Neural progenitor cell (in vitro differentiated cells): ENCODE measurements around the gene TPCN1. TPM values are rescaled to one million over a fixed set of nuclear protein-coding genes. Genes with fewer than 3 reads are reported as not detected.

Experiments
- DNase-seq: peaks from one replicate; pipeline ENCODE4 v3.0.0-alpha.2; 2016; ENCODE audit warnings: low spot score
- H2AFZ ChIP-seq: fragments of 200-600 bp; sonication (generic); replicated peaks from 2 replicates; pipeline ENCODE4 v1.6.1; 2016; ENCODE audit warnings: antibody characterized with exemption
- H3F3A ChIP-seq: fragments of 200-600 bp; sonication (generic); 2 replicates; pipeline ENCODE4 v1.6.1; 2016; ENCODE audit warnings: antibody characterized with exemption, low read depth
- H3K27ac ChIP-seq: fragments of 200-600 bp; sonication (generic); 2 replicates; pipeline ENCODE4 v1.5.1; 2016; ENCODE audit warnings: mild to moderate bottlenecking
- H3K27me3 ChIP-seq: fragments of 200-600 bp; sonication (generic); 2 replicates; pipeline ENCODE4 v1.6.1; 2016; ENCODE audit warnings: mild to moderate bottlenecking, moderate library complexity
- H3K36me3 ChIP-seq: fragments of 200-600 bp; sonication (generic); 2 replicates; pipeline ENCODE4 v1.5.1; 2016
- H3K4me1 ChIP-seq: fragments of 200-600 bp; sonication (generic); 2 replicates; pipeline ENCODE4 v1.6.1; 2016; ENCODE audit warnings: mixed run types
- H3K4me2 ChIP-seq: fragments of 200-600 bp; sonication (generic); 2 replicates; pipeline ENCODE4 v1.6.1; 2016
- H3K4me3 ChIP-seq: fragments of 200-600 bp; sonication (generic); 2 replicates; pipeline ENCODE4 v1.5.1; 2016
- H3K79me2 ChIP-seq: fragments of 200-600 bp; sonication (generic); 2 replicates; pipeline ENCODE4 v1.6.1; 2016; ENCODE audit warnings: low read depth
- H3K9ac ChIP-seq: fragments of 200-600 bp; sonication (generic); 2 replicates; pipeline ENCODE4 v1.6.1; 2016
- H3K9me3 ChIP-seq: fragments of 200-600 bp; sonication (generic); 2 replicates; pipeline ENCODE4 v1.5.1; 2016; ENCODE audit warnings: low read depth
- H4K20me1 ChIP-seq: fragments of 200-600 bp; sonication (generic); 2 replicates; pipeline ENCODE4 v1.6.1; 2016; ENCODE audit warnings: low read depth
- H3K27ac Mint-ChIP-seq: 3 replicates; pipeline ENCODE4 v1.8.0; 2021; ENCODE audit warnings: mixed read lengths
- H3K27me3 Mint-ChIP-seq: 2 replicates; pipeline ENCODE4 v1.8.0; 2022; ENCODE audit warnings: low read depth, mild to moderate bottlenecking, inconsistent platforms, moderate library complexity, mixed read lengths; ENCODE audit not compliant: insufficient read depth
- H3K36me3 Mint-ChIP-seq: 3 replicates; pipeline ENCODE4 v1.8.0; 2021; ENCODE audit warnings: mixed read lengths
- H3K4me1 Mint-ChIP-seq: 3 replicates; pipeline ENCODE4 v1.8.0; 2021; ENCODE audit warnings: mixed read lengths
- H3K4me3 Mint-ChIP-seq: 3 replicates; pipeline ENCODE4 v1.8.0; 2021; ENCODE audit warnings: mild to moderate bottlenecking, moderate library complexity, mixed read lengths
- H3K9me3 Mint-ChIP-seq: 3 replicates; pipeline ENCODE4 v1.8.0; 2020; ENCODE audit warnings: mixed read lengths
- CTCF ChIP-seq: fragments of 200-600 bp; sonication (generic); IDR thresholded peaks from 2 replicates; pipeline ENCODE4 v1.5.1; 2017; ENCODE audit warnings: antibody characterized with exemption, mild to moderate bottlenecking
- EZH2 ChIP-seq: fragments of 200-600 bp; sonication (generic); IDR thresholded peaks from 2 replicates; pipeline ENCODE4 v1.6.1; 2017; ENCODE audit warnings: antibody characterized with exemption, mild to moderate bottlenecking, moderate library complexity
- EZH2phosphoT487 ChIP-seq: fragments of 200-600 bp; sonication (generic); IDR thresholded peaks from 2 replicates; pipeline ENCODE4 v1.6.1; 2017; ENCODE audit warnings: antibody characterized with exemption
- total RNA-seq: library from RNA; depleted of rRNA; stranded (reverse); fragments of >200 nt; gene quantifications from 2 replicates; pipeline ENCODE4 v1.2.3, GENCODE V29; 2015; ENCODE audit warnings: low replicate concordance

The TPCN1 gene
- total RNA-seq, 1 donor from 2014 or later = 12.2 TPM

GRCh38 chr12:113186033-113186365 is 35.3 kb upstream of the TPCN1 start:
- Mint-ChIP-seq H3K36me3 (peaks cover 20% of the 10 kb centered on the region), H3K4me3 (peak overlapping the region; percentile 96), H3K9me3 (no peaks in the 10 kb centered on the region), H3K27me3 (peaks cover 3% of the 10 kb centered on the region), H3K27ac (peak overlapping the region; percentile 37), H3K4me1 (peaks cover 28% of the 10 kb centered on the region)
- Histone ChIP-seq H3K4me1 (peaks cover 8% of the 10 kb centered on the region), H3K4me2 (peak overlapping the region; percentile 74), H3K79me2 (peaks cover 49% of the 10 kb centered on the region), H3K36me3 (no peaks in the 10 kb centered on the region), H3K27me3 (no peaks in the 10 kb centered on the region), H4K20me1 (peaks cover 31% of the 10 kb centered on the region), H3K9ac (peak overlapping the region; percentile 80), H2AFZ (peak overlapping the region; percentile 88), H3K27ac (no peak overlapping the region), H3K9me3 (no peaks in the 10 kb centered on the region), H3F3A (peaks cover 11% of the 10 kb centered on the region), H3K4me3 (peak overlapping the region; percentile 75)
- DNase-seq = peak; percentile 45
- no peak for TF ChIP-seq EZH2phosphoT487

- peaks cover 8% of the 10 kb centered on the region for H3K4me1 ChIP-seq
- Mint-ChIP-seq H3K9me3 (no peaks in the 10 kb centered on the region), H3K27ac (peak overlapping the region; percentile 18), H3K4me3 (peak overlapping the region; percentile 96), H3K36me3 (peaks cover 20% of the 10 kb centered on the region), H3K27me3 (peaks cover 3% of the 10 kb centered on the region), H3K4me1 (peaks cover 28% of the 10 kb centered on the region)
- no peaks in the 10 kb centered on the region for H3K9me3 ChIP-seq
- H3K9ac ChIP-seq = no peak overlapping the region
- H3F3A ChIP-seq = peaks cover 11% of the 10 kb centered on the region
- no peaks in the 10 kb centered on the region for H3K27me3 ChIP-seq
- no peak for DNase-seq
- no peak overlapping the region for H2AFZ ChIP-seq
- H3K4me2 ChIP-seq = peak overlapping the region; percentile 74
- H3K79me2 ChIP-seq = peaks cover 44% of the 10 kb centered on the region
- peaks cover 31% of the 10 kb centered on the region for H4K20me1 ChIP-seq
- H3K4me3 ChIP-seq = peak overlapping the region; percentile 75
- H3K36me3 ChIP-seq = no peaks in the 10 kb centered on the region
- no peak overlapping the region for H3K27ac ChIP-seq
- TF ChIP-seq EZH2 (no peak), CTCF (no peak), EZH2phosphoT487 (no peak)
Measured at GRCh38 chr12:113186666-113187325, 34.5 kb upstream of the TPCN1 start.

GRCh38 chr12:113189361-113189760 is 31.9 kb upstream of the TPCN1 start:
- Histone ChIP-seq H3K9me3 (no peaks in the 10 kb centered on the region), H3K4me1 (peaks cover 8% of the 10 kb centered on the region), H2AFZ (no peak overlapping the region), H4K20me1 (peaks cover 10% of the 10 kb centered on the region), H3K4me2 (no peak overlapping the region), H3K27me3 (no peaks in the 10 kb centered on the region), H3K36me3 (no peaks in the 10 kb centered on the region), H3K4me3 (no peak overlapping the region), H3K27ac (no peak overlapping the region), H3K79me2 (peaks cover 19% of the 10 kb centered on the region), H3K9ac (no peak overlapping the region), H3F3A (peaks cover 13% of the 10 kb centered on the region)
- Mint-ChIP-seq H3K9me3 (no peaks in the 10 kb centered on the region), H3K36me3 (peaks cover 25% of the 10 kb centered on the region), H3K4me1 (peaks cover 45% of the 10 kb centered on the region), H3K27me3 (peaks cover 2% of the 10 kb centered on the region), H3K27ac (no peak overlapping the region), H3K4me3 (no peak overlapping the region)
- TF ChIP-seq EZH2phosphoT487 (no peak), CTCF (no peak), EZH2 (no peak)
- no peak for DNase-seq

- no peaks in the 10 kb centered on the region for H3K9me3 ChIP-seq
- H3K9me3 Mint-ChIP-seq = no peaks in the 10 kb centered on the region
- peaks cover 25% of the 10 kb centered on the region for H3K36me3 Mint-ChIP-seq
- TF ChIP-seq EZH2phosphoT487 = no peak
- no peak for TF ChIP-seq CTCF
- no peak for TF ChIP-seq EZH2
- no peak overlapping the region for H3K4me3 ChIP-seq
- no peak overlapping the region for H2AFZ ChIP-seq
- H3K79me2 ChIP-seq = peaks cover 13% of the 10 kb centered on the region
- H3K36me3 ChIP-seq = no peaks in the 10 kb centered on the region
- peaks cover 17% of the 10 kb centered on the region for H3K4me1 ChIP-seq
- H3K27me3 ChIP-seq = no peaks in the 10 kb centered on the region
- no peak overlapping the region for H3K9ac ChIP-seq
- H3K27me3 Mint-ChIP-seq = peaks cover 2% of the 10 kb centered on the region
- H3K4me1 Mint-ChIP-seq = peaks cover 49% of the 10 kb centered on the region
- peaks cover 9% of the 10 kb centered on the region for H3F3A ChIP-seq
- DNase-seq = peak; percentile 56
- no peak overlapping the region for H3K4me3 Mint-ChIP-seq
- peak overlapping the region; percentile 21 for H3K27ac Mint-ChIP-seq
- no peak overlapping the region for H3K4me2 ChIP-seq
- H3K27ac ChIP-seq = no peak overlapping the region
- H4K20me1 ChIP-seq = peaks cover 8% of the 10 kb centered on the region
Measured at GRCh38 chr12:113190761-113191160, 30.5 kb upstream of the TPCN1 start.
